HCT116 (cell line): Measurements from ENCODE around the gene ZFP37. TPM values are rescaled to one million over a fixed set of nuclear protein-coding genes. Genes with fewer than 3 reads are reported as not detected.

ENCODE experiments used
- ATAC-seq: fragments of 200-7000 bp; cut with Tn5 transposase; 2 replicates; pipeline ENCODE4 v1.9.1; 2020; ENCODE audit warnings: mild to moderate bottlenecking, moderate library complexity
- BruUV-seq: library from RNA; stranded (reverse); fragments of 400-500 nt; replicated peaks from 2 replicates; lab custom pipeline; 2021; lab: Mats Ljungman, UMichigan
- CTCF ChIA-PET: fragments of 300-600 bp; sonication (Branson Sonifier 250); formaldehyde crosslinking; loops from one replicate; lab custom pipeline; 2021; ENCODE audit warnings: antibody characterized with exemption; lab: Charles Lee
- POLR2A ChIA-PET: fragments of 300-600, 350-600 bp; sonication (Branson Sonifier 250); formaldehyde crosslinking; loops from one replicate; lab custom pipeline; 2021; ENCODE audit warnings: antibody characterized with exemption; lab: Charles Lee
- RAD21 ChIA-PET, 2 experiments: fragments of 300-600 bp; sonication (Branson Sonifier 250); formaldehyde crosslinking; loops; one replicate each; lab custom pipeline; 2023; ENCODE audit warnings: low total read pairs in 2 of 2; ENCODE audit not compliant: uncharacterized antibody in 2 of 2, unreplicated experiment in 2 of 2, low non-redundant PET in 1 of 2; lab: Charles Lee
- DNase-seq: peaks from one replicate; pipeline ENCODE4 v3.0.0-alpha.2; 2010; ENCODE audit warnings: low read depth, low spot score
- H2AFZ ChIP-seq: fragments of 200-600 bp; shearing (Covaris generic), sonication (generic); 2 replicates; pipeline ENCODE4 v1.6.1; 2017; ENCODE audit warnings: low read depth, mixed run types, mixed read lengths, antibody characterized with exemption, low read length; ENCODE audit not compliant: poor library complexity, severe bottlenecking
- H3K27ac ChIP-seq: 2 replicates; pipeline ENCODE4 v1.5.1; 2012; ENCODE audit warnings: low read depth, low read length
- H3K27me3 ChIP-seq: fragments of 200-600 bp; sonication (generic); 2 replicates; pipeline ENCODE4 v1.6.1; 2016; ENCODE audit warnings: mixed run types, low read length, mixed read lengths; ENCODE audit not compliant: insufficient read depth
- H3K36me3 ChIP-seq, 2 experiments: fragments of 200-500 bp in 1 of 2; fragments of 200-600 bp in 1 of 2; sonication (Bioruptor generic) in 1 of 2; sonication (generic) in 1 of 2; 2 replicates each; pipeline versions ENCODE4 v1.5.1 to v1.6.1; 2014 to 2016; ENCODE audit warnings: low read length in 2 of 2, inconsistent platforms in 1 of 2, mixed read lengths in 1 of 2, mixed run types in 1 of 2; ENCODE audit not compliant: insufficient read depth in 2 of 2, control insufficient read depth in 1 of 2
- H3K4me1 ChIP-seq, 2 experiments: fragments of 200-600 bp in 1 of 2; sonication (generic) in 1 of 2; 2 replicates each; pipeline versions ENCODE4 v1.5.1 to v1.6.1; 2012 to 2017; ENCODE audit warnings: low read length in 2 of 2, inconsistent platforms in 1 of 2, mild to moderate bottlenecking in 1 of 2, mixed read lengths in 1 of 2, mixed run types in 1 of 2, moderate library complexity in 1 of 2; ENCODE audit not compliant: insufficient read depth in 2 of 2, control insufficient read depth in 1 of 2
- H3K4me2 ChIP-seq: fragments of 200-600 bp; sonication (generic); 2 replicates; pipeline ENCODE4 v1.6.1; 2017; ENCODE audit warnings: mixed run types, low read length, mixed read lengths
- H3K4me3 ChIP-seq, 2 experiments: fragments of 200-600 bp in 1 of 2; sonication (generic) in 1 of 2; replicated peaks in 1 of 2; 2 replicates each; pipeline ENCODE4 v1.5.1; 2011 to 2016; ENCODE audit warnings: low read length in 2 of 2, control low read depth in 1 of 2, low read depth in 1 of 2, mild to moderate bottlenecking in 1 of 2, mixed read lengths in 1 of 2, mixed run types in 1 of 2
- H3K79me2 ChIP-seq: fragments of 200-600 bp; sonication (generic); 2 replicates; pipeline ENCODE4 v1.6.1; 2017; ENCODE audit warnings: mild to moderate bottlenecking, mixed run types, low read length, moderate library complexity, mixed read lengths; ENCODE audit not compliant: insufficient read depth
- H3K9ac ChIP-seq: fragments of 200-600 bp; sonication (generic); 2 replicates; pipeline ENCODE4 v1.6.1; 2016; ENCODE audit warnings: low read length, mixed read lengths
- H3K9me2 ChIP-seq: fragments of 200-600 bp; sonication (generic), shearing (Covaris generic); 2 replicates; pipeline ENCODE4 v1.6.1; 2017; ENCODE audit warnings: mixed run types, mild to moderate bottlenecking, moderate library complexity; ENCODE audit not compliant: insufficient read depth
- H3K9me3 ChIP-seq, 2 experiments: fragments of 200-500 bp in 1 of 2; fragments of 200-600 bp in 1 of 2; sonication (Bioruptor generic) in 1 of 2; sonication (generic) in 1 of 2; 2 replicates each; pipeline ENCODE4 v1.6.1; 2014 to 2017; ENCODE audit warnings: low read length in 2 of 2, mixed read lengths in 2 of 2, inconsistent platforms in 1 of 2, low read depth in 1 of 2, mild to moderate bottlenecking in 1 of 2, mixed run types in 1 of 2, moderate library complexity in 1 of 2; ENCODE audit not compliant: control insufficient read depth in 1 of 2, insufficient read depth in 1 of 2
- H4K20me1 ChIP-seq: fragments of 200-600 bp; sonication (generic), shearing (Covaris generic); 2 replicates; pipeline ENCODE4 v1.6.1; 2017; ENCODE audit warnings: mixed run types, mild to moderate bottlenecking, moderate library complexity; ENCODE audit not compliant: insufficient read depth
- ATF3 ChIP-seq: IDR thresholded peaks from 2 replicates; pipeline ENCODE4 v1.6.1; 2012
- CBX3 ChIP-seq: IDR thresholded peaks from 2 replicates; pipeline ENCODE4 v1.6.1; 2012; ENCODE audit warnings: low read depth
- CEBPB ChIP-seq: IDR thresholded peaks from 2 replicates; pipeline ENCODE4 v1.6.1; 2012; ENCODE audit warnings: low read depth
- EGR1 ChIP-seq: IDR thresholded peaks from 2 replicates; pipeline ENCODE4 v1.6.1; 2012; ENCODE audit warnings: low read depth
- ELF1 ChIP-seq: IDR thresholded peaks from 2 replicates; pipeline ENCODE4 v1.6.1; 2012; ENCODE audit warnings: low read depth, borderline replicate concordance
- EZH2 ChIP-seq: fragments of 200-600 bp; sonication (generic); IDR thresholded peaks from 2 replicates; pipeline ENCODE4 v1.6.1; 2017; ENCODE audit warnings: antibody characterized with exemption, mixed run types
- EZH2phosphoT487 ChIP-seq: fragments of 200-600 bp; IDR thresholded peaks from 2 replicates; pipeline ENCODE4 v1.6.1; 2018; ENCODE audit warnings: antibody characterized with exemption, borderline replicate concordance
- FOSL1 ChIP-seq: IDR thresholded peaks from 2 replicates; pipeline ENCODE4 v1.6.1; 2012; ENCODE audit warnings: low read depth
- JUND ChIP-seq: IDR thresholded peaks from 2 replicates; pipeline ENCODE4 v1.6.1; 2012
- MAX ChIP-seq: IDR thresholded peaks from 2 replicates; pipeline ENCODE4 v1.6.1; 2012
- POLR2A ChIP-seq: IDR thresholded peaks from 2 replicates; pipeline ENCODE4 v1.7.0; 2011; ENCODE audit warnings: borderline replicate concordance; ENCODE audit not compliant: insufficient read depth, insufficient read length; ENCODE audit errors: extremely low read depth
- POLR2AphosphoS5 ChIP-seq: IDR thresholded peaks from 2 replicates; pipeline ENCODE4 v1.6.1; 2011; ENCODE audit warnings: mild to moderate bottlenecking, low read depth, low read length, moderate library complexity
- SIN3A ChIP-seq: IDR thresholded peaks from 2 replicates; pipeline ENCODE4 v1.6.1; 2012; ENCODE audit warnings: low read depth
- SP1 ChIP-seq: IDR thresholded peaks from 2 replicates; pipeline ENCODE4 v1.6.1; 2012; ENCODE audit warnings: low read depth
- SRF ChIP-seq: IDR thresholded peaks from 2 replicates; pipeline ENCODE4 v1.6.1; 2012; ENCODE audit warnings: low read depth
- TCF7L2 ChIP-seq: IDR thresholded peaks from 2 replicates; pipeline ENCODE4 v1.7.0; 2011; ENCODE audit warnings: borderline replicate concordance, inconsistent platforms; ENCODE audit not compliant: insufficient read depth, insufficient read length; ENCODE audit errors: extremely low read depth
- YY1 ChIP-seq: IDR thresholded peaks from 2 replicates; pipeline ENCODE4 v1.6.1; 2011; ENCODE audit warnings: low read length, low read depth, moderate library complexity, mild to moderate bottlenecking; ENCODE audit not compliant: insufficient replicate concordance; ENCODE audit errors: extremely low read depth
- ZFX ChIP-seq: fragments of 450-650 bp; IDR thresholded peaks from 2 replicates; pipeline ENCODE4 v1.6.1; 2017
- ZNF274 ChIP-seq: fragments of 200-500 bp; sonication (Bioruptor generic); IDR thresholded peaks from 2 replicates; pipeline ENCODE4 v1.6.1; 2014; ENCODE audit warnings: mild to moderate bottlenecking, low read depth, low read length, inconsistent platforms
- intact Hi-C: fragments of 100-400 bp; cut with micrococcal nuclease; formaldehyde crosslinking; loops from 2 replicates; pipeline ENCODE4 v1.10.0; 2022
- total RNA-seq: library from RNA; stranded (reverse); gene quantifications from one replicate; pipeline ENCODE4 v1.2.1, GENCODE V29; 2021; ENCODE audit not compliant: unreplicated experiment

ZFP37 gene
- total RNA-seq, 1 experiment from 2014 or later, result 1.8 TPM

- no peaks in the 10 kb centered on the region for H3K27me3 ChIP-seq
- BruUV-seq, result no TSS peak
- H2AFZ ChIP-seq, result peak overlapping the region; percentile 97
- H3K4me1 ChIP-seq, result peaks cover 0 to 8% of the 10 kb centered on the region in 2 experiments; a peak in 2 of 4 replicates
- intact Hi-C loops, result no loop called here
- ChIA-PET POLR2A (no interaction called here), CTCF (no interaction called here), RAD21 (no interaction called here)
- peaks cover under 1 to 12% of the 10 kb centered on the region in 2 experiments; a peak in 2 of 4 replicates for H3K9me3 ChIP-seq
- TF ChIP-seq ELF1 (no peak), CEBPB (no peak), CBX3 (no peak), ZNF274 (no peak), ATF3 (no peak), YY1 (no peak), TCF7L2 (no peak), EZH2phosphoT487 (no peak), ZFX (no peak), MAX (no peak), POLR2A (no peak), POLR2AphosphoS5 (no peak), JUND (no peak), SIN3A (no peak), FOSL1 (no peak), SP1 (no peak), EGR1 (no peak), EZH2 (no peak), SRF (no peak)
- no peaks in the 10 kb centered on the region for H4K20me1 ChIP-seq
- DNase-seq (no peak), ATAC-seq (no peak)
- H3K4me3 ChIP-seq, result peak overlapping the region in 1 of 2 experiments; percentile 83; a peak in 2 of 4 replicates
- no peaks in the 10 kb centered on the region for H3K79me2 ChIP-seq
- H3K27ac ChIP-seq, result no peak overlapping the region
- H3K9ac ChIP-seq, result no peak overlapping the region
- H3K4me2 ChIP-seq, result peak overlapping the region; percentile 79
- H3K36me3 ChIP-seq, result no peaks in the 10 kb centered on the region
- H3K9me2 ChIP-seq, result no peaks in the 10 kb centered on the region
These were observed 669 bp upstream of the ZFP37 start for GRCh38 chr9:113057193-113057592.
